ENCODE data around the gene GOSR1. TPM values are rescaled to one million over a fixed set of nuclear protein-coding genes. Genes with fewer than 3 reads are reported as not detected.
"Not testable (repeated sequence)": the region's sequence is repeated elsewhere in the genome, so short reads cannot be mapped to it uniquely, and the experiment has no call there.

The GOSR1 gene
- 32.5 and 37.8 TPM in 2 replicates for total RNA-seq (2014; rRNA removed; shearing (Covaris generic))

- DNase-seq (ENCODE audit: low read depth) = peak; percentile 98
Measured at GRCh38 chr17:30477083-30477773, at the start of gene GOSR1. TSS of gene GOSR1 (plus strand) at chr17:30477408. CDS start at chr17:30477434, 26 bp downstream.

- DNase-seq (ENCODE audit: low read depth) = no peak
Measured at GRCh38 chr17:30427611-30428010, 49.6 kb upstream of the GOSR1 start.

GRCh38 chr17:30429155-30429554, 48.1 kb upstream of the GOSR1 start:
- no peak for DNase-seq (ENCODE audit: low read depth)

GRCh38 chr17:30433514-30433913, 43.7 kb upstream of the GOSR1 start:
- peak; percentile 94 for DNase-seq (ENCODE audit: low read depth)

GRCh38 chr17:30436729-30437128, 40.5 kb upstream of the GOSR1 start:
- no peak for DNase-seq (ENCODE audit: low read depth)

- no peak for DNase-seq (ENCODE audit: low read depth)
Measured at GRCh38 chr17:30443721-30444120, 33.5 kb upstream of the GOSR1 start.

GRCh38 chr17:30446640-30447039, 30.6 kb upstream of the GOSR1 start:
- not testable (repeated sequence) for DNase-seq (ENCODE audit: low read depth)

GRCh38 chr17:30449480-30449879, 27.7 kb upstream of the GOSR1 start:
- DNase-seq (ENCODE audit: low read depth) = no peak

- no peak for DNase-seq (ENCODE audit: low read depth)
Measured at GRCh38 chr17:30450125-30451027, 26.8 kb upstream of the GOSR1 start.

GRCh38 chr17:30454635-30455034, 22.6 kb upstream of the GOSR1 start:
- no peak for DNase-seq (ENCODE audit: low read depth)

- DNase-seq (ENCODE audit: low read depth) = no peak
Measured at GRCh38 chr17:30458371-30458770, 18.8 kb upstream of the GOSR1 start.

GRCh38 chr17:30458797-30459413, 18.3 kb upstream of the GOSR1 start:
- DNase-seq (ENCODE audit: low read depth) = not testable (repeated sequence)

- DNase-seq (ENCODE audit: low read depth) = no peak
Measured at GRCh38 chr17:30468465-30468864, 8.7 kb upstream of the GOSR1 start.

GRCh38 chr17:30472238-30472890, 4.8 kb upstream of the GOSR1 start:
- DNase-seq (ENCODE audit: low read depth) = no peak

GRCh38 chr17:30475206-30475605, 2.0 kb upstream of the GOSR1 start:
- DNase-seq (ENCODE audit: low read depth) = no peak

GRCh38 chr17:30476726-30477082, 504 bp upstream of the GOSR1 start:
- DNase-seq (ENCODE audit: low read depth) = peak; percentile 32

- peak; percentile 17 for DNase-seq (ENCODE audit: low read depth)
Measured at GRCh38 chr17:30477774-30478115, 537 bp downstream of the GOSR1 start.

GRCh38 chr17:30482555-30482954, 5.3 kb downstream of the GOSR1 start:
- DNase-seq (ENCODE audit: low read depth) = no peak

GRCh38 chr17:30483159-30483558, 6.0 kb downstream of the GOSR1 start:
- DNase-seq (ENCODE audit: low read depth) = no peak

GRCh38 chr17:30493780-30494179, 16.6 kb downstream of the GOSR1 start:
- DNase-seq (ENCODE audit: low read depth) = no peak

GRCh38 chr17:30495586-30495985, 18.4 kb downstream of the GOSR1 start:
- no peak for DNase-seq (ENCODE audit: low read depth)

- DNase-seq (ENCODE audit: low read depth) = no peak
Measured at GRCh38 chr17:30503558-30503957, 26.4 kb downstream of the GOSR1 start.

Measured in Daoy (cell line).